Measurements from ENCODE around the gene SNAI3.

DNA sequence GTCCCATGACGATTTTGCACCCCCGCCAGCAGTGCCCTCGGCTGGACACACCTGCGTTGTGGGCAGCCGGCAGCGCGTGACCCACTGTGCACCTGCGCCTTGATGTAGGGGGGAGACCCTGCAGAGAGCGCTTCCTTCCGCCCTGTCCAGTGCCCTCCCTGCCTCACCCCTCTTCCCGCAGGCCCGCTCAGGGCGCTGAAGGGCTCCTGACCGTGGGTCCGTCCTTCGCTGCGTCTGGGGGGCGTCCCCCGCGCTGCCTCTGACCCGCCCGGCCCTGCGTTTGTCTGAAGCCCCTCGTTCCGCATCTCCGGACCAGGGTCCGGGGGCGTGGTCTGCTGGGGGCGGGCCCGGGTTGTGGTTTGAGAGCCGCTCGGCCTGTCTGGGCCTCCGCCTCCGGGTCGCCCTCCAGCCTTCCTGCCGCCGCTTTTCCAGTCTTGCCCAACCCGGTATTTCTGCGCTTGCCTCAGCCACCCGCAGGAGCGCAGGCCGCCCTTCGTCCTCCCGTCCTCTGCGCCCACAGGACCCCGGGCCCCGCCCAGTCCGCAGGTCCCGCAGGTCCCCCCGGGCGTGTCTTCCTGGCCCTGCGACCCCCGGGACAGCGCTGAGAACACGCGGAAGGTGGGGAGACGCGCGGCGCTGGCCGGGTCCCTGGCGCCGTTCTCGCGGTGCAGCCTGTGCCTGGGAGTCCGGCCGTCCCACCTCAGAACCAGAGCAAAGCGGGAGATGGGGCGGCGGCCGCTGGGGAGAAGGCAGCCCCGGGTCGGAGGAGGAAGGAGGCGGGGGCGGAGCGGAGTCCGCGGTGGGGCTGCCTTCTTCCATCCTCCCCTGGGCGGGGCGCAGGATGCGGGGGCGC, 51.9 kb downstream of the SNAI3 start:
- peak in 1 of 11 experiments; percentile 15 for TF ChIP-seq CTCF (IDR thresholded peaks at IDR 0.05 in 8 of 11, conservative IDR thresholded peaks at IDR 0.05 in 3 of 11)
- TF ChIP-seq POLR2AphosphoS5 (IDR thresholded peaks at IDR 0.05): peak; percentile 92 to 93 (median 93)
- TF ChIP-seq POLR2A (IDR thresholded peaks at IDR 0.05): peak in 1 of 3 donors; percentile 30

All from spleen (tissue), 7 donors.